Measurements from ENCODE around the gene RNF144A.

The RNF144A gene

GRCh38 chr2:6951046-6951445 lies 33.8 kb downstream of the RNF144A start:
- no peak for DNase-seq

DNA sequence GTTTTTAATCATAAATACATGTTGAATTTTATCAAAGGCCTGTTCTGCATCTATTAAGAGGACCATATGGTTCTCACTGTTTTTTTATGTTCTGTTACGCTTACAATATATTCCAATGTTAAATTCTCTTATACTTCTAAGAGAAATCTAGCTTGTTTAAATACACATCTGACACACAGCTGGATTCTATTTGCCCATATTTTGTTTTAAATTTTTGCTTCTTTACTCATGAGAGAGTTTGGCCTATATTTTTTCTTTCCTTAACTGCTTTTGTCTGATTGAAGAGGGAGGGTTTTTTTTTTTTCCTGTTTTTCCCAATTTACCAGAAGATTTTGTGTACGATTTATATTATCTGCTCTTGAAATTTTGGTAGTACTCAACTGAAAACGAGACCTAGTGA lies 34.9 kb downstream of the RNF144A start:
- DNase-seq, result no peak

DNA sequence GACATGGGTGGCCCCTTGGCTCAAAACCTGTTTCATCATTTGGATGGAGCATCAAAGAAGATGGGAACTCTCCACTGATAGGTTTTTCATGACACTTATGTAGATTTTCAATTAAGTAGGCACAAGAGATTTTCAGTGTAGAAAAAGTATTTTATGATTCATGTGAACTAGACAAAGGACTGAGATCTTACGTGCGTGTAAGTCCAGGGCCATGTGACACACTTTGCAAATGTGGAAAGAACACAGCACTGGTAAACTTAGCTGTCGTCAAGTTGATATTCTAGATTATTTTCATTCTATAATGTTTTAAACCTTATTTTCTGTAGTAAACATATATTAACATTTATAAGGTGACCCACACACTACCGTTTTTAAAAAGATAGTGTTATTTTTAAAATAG lies 37.4 kb downstream of the RNF144A start:
- DNase-seq, result no peak

- DNase-seq, result peak; percentile 72
Observed at GRCh38 chr2:6955511-6956136, 38.4 kb downstream of the RNF144A start.

- no peak for DNase-seq
Observed at GRCh38 chr2:6956566-6956965, 39.4 kb downstream of the RNF144A start.

- DNase-seq, result no peak
Observed at GRCh38 chr2:6957031-6957714, 40.0 kb downstream of the RNF144A start.

GRCh38 chr2:6957910-6958615 lies 40.9 kb downstream of the RNF144A start:
- DNase-seq, result no peak

DNA sequence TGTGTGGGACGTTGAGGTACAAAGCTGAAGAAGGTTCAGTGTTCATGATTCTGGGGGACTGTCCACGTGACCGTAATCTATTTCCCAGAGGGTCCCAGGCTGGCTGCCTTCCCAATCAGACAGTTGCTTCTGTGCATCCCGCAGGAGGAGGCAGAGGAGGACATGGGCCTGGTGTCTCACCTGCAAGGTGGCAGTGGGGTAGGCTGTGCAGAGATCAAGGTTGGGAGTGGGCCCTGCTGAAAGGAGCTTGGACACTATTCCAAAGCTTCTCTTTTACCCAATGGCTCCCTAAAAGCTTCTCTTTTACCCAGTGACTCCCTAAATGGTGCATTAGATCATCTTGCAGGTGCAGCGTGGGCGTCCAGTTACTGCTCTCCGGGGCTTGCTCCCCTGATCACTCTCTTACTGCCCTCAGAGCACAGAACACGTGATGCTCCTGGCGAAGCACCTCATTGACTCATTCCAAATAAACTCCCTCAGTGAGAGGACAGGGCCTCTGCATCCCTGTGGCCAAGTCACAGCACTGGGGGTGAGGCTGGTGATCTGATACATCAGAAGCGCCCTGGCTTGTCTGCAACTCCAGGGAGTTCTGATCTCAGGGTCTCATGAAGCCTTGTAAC lies 41.5 kb downstream of the RNF144A start:
- DNase-seq, result no peak

DNA sequence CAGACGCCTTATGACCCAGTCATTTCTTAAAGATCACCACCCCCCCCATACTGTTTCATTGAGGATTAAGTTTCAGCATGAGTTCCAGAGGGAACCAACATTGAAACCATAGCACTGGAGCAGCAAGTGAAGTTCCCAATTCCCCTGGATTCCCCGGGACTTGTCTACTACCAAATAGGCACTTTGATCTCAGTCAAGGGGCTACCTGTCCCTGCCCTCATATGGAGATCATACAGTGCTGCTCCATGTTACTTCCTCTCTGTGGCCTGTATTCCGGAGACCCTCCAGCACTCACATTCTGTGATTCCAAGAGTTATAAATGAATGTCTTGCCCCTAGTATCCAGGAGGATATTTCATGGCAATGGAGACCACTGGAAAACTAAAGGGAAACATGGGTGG lies 42.5 kb downstream of the RNF144A start:
- no peak for DNase-seq

DNA sequence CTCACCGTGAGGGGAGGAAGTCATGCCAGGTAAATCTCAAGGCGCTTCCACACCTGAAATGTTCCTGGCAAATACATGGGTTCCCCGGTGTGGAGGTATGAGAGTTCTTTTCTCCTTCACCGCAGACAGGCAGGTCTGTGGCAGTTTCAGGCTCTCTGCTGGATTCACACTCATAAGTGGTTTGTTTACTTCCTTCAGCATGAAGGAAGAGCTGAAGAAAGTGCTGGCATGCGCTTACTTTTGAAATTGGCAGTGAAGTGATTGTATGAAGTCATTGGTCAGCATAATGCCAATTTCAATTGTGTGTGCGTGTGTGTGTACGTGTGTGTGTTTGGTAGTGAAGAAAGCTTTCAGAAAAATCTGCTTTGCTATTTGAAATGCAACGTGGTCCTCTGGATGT lies 43.4 kb downstream of the RNF144A start:
- DNase-seq, result peak; percentile 75

GRCh38 chr2:6963727-6964126 lies 46.5 kb downstream of the RNF144A start:
- no peak for DNase-seq

- DNase-seq, result no peak
Observed at GRCh38 chr2:6965071-6965795, 48.0 kb downstream of the RNF144A start.

GRCh38 chr2:6966446-6966940 lies 49.3 kb downstream of the RNF144A start:
- no peak for DNase-seq

- DNase-seq, result no peak
Observed at GRCh38 chr2:6967301-6967700, 50.1 kb downstream of the RNF144A start.

DNA sequence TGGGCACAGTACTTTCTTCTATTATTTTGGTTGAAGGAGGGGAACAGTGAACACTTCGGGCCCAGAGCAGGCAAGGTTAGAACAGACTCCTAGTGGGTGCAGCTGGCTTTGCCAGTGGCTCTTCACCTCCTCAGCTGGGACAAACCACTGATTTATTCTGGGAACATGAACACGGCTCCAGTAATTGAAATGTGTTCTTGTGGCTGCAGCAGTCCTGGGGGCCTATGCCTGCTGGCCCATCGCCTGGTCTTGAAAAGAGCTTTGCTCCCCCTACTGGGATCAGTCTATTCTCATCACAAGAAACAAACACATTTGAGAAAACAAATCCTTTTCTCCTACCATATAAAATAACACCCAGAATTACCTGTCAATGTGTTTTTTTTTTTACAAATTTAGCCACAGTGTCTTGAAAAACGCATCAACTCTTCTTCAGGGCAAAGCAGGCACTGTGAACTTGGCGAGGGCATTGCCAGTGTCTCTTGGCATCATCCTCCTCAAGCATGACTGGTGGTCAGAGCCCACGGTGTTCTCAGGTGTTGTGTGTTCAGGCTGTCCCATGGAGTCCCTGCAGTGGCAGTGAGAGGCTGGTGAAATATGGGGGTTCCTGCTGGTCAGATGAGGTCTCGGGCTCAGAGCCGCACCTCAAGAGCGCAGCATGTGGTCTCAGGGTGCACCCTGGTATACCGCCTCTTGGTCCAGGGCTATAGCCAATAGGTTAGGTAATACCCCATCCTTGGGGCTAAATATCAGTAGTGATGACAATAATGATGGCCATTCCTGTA lies 51.3 kb downstream of the RNF144A start:
- DNase-seq, result no peak

- DNase-seq, result no peak
Observed at GRCh38 chr2:6970551-6970950, 53.3 kb downstream of the RNF144A start.

- DNase-seq, result no peak
Observed at GRCh38 chr2:6970976-6971480, 53.8 kb downstream of the RNF144A start.

DNA sequence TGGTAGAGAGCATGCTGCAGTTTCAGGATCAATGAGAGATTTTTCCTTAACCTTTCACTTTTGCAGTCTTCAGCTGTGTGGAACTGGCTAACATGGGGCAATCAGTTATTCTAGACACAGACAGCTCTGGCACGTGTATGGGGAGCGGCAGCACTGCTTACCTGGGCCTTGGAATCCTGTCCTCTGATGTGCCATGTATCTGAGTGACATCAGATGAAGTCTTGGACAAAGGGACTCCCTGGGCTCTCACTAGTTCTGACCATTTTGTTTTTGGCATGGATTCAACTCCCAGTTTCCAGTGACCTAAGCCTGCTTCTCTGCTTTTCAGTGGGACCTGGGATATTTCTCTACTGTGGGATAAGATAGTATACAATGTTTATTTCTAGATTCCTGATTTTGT lies 54.3 kb downstream of the RNF144A start:
- DNase-seq, result no peak

- no peak for DNase-seq
Observed at GRCh38 chr2:6972067-6972710, 55.0 kb downstream of the RNF144A start.

DNA sequence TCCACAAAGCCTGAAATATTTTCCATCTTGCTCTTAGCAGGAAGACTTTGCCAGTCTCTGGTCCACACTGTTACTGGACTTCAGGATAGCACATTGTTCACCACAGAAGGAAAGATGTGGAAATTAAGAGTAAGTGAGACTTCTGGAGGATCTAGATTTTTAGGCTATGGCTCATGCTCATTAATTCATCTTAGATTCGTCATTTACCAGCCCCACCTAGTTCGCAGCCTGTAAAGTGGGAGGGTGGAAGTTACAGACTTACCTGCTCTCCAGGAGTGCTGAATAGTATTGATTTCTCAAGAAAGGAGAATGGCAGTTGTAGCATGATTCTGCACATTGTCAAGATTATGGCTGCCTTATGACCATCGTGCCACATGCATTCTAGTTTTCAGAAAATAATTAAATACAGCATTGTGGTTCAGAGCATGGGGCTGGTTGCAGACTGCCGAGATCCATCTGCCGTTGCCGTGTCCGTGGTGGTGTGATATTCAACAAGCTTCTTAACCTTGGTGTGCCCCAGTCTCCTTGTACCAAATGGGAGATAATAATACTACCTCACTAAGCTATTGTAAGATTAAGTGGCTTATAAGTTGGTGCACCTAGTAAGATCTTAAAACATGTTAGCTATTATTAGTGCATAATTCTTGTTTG lies 56.8 kb downstream of the RNF144A start:
- DNase-seq, result no peak

- DNase-seq, result no peak
Observed at GRCh38 chr2:6975988-6976387, 58.8 kb downstream of the RNF144A start.

Data from DMS79 treated with DMSO at 0.1 percent for 48 hours (cell line).